Epithelial cell of proximal tubule (primary cell): ENCODE results near the gene KLK15. TPM values are rescaled to one million over a fixed set of nuclear protein-coding genes. Genes with fewer than 3 reads are reported as not detected.

Source experiments
- DNase-seq: peaks from one replicate; pipeline ENCODE4 v3.0.0-alpha.2; 2011; ENCODE audit warnings: low read depth
- H3K4me3 ChIP-seq: 2 replicates; pipeline ENCODE4 v1.5.1; 2011; ENCODE audit warnings: low read depth, mild to moderate bottlenecking, low read length
- total RNA-seq: library from RNA; depleted of rRNA; stranded (reverse); fragments of >200 nt; gene quantifications from 2 replicates; pipeline ENCODE4 v1.2.3, GENCODE V29; 2015
- TF ChIP-seq, protein P1 (sequence below): conservative IDR thresholded peaks from 2 replicates; pipeline ENCODE4 v1.5.1; 2012; ENCODE audit warnings: low read depth, mild to moderate bottlenecking, low read length

The KLK15 gene
- total RNA-seq, 1 donor from 2014 or later, result not detected

DNA sequence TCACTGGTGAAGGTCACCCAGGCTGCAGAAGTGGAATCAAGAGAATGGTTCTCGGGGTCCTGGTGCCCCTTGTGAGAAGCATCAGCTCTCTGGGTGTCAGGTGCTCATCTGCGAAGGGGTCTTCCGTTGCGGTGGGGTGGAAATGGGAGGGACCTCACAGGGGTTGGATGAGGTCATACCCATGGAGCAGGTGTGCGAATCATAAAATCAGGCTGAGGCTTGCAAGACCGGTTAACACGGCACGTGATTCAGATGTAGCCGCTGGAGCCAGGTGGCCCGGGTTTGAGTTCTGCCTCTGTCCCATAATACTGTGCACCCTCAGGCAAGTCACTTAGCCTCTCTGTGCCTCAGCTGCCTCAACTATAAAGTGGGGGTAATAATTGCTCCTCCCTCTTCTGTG lies 3.9 kb upstream of the KLK15 start:
- TF ChIP-seq, protein P1, sequence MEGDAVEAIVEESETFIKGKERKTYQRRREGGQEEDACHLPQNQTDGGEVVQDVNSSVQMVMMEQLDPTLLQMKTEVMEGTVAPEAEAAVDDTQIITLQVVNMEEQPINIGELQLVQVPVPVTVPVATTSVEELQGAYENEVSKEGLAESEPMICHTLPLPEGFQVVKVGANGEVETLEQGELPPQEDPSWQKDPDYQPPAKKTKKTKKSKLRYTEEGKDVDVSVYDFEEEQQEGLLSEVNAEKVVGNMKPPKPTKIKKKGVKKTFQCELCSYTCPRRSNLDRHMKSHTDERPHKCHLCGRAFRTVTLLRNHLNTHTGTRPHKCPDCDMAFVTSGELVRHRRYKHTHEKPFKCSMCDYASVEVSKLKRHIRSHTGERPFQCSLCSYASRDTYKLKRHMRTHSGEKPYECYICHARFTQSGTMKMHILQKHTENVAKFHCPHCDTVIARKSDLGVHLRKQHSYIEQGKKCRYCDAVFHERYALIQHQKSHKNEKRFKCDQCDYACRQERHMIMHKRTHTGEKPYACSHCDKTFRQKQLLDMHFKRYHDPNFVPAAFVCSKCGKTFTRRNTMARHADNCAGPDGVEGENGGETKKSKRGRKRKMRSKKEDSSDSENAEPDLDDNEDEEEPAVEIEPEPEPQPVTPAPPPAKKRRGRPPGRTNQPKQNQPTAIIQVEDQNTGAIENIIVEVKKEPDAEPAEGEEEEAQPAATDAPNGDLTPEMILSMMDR, result no peak
- H3K4me3 ChIP-seq, result no peak overlapping the region
- DNase-seq, result no peak

DNA sequence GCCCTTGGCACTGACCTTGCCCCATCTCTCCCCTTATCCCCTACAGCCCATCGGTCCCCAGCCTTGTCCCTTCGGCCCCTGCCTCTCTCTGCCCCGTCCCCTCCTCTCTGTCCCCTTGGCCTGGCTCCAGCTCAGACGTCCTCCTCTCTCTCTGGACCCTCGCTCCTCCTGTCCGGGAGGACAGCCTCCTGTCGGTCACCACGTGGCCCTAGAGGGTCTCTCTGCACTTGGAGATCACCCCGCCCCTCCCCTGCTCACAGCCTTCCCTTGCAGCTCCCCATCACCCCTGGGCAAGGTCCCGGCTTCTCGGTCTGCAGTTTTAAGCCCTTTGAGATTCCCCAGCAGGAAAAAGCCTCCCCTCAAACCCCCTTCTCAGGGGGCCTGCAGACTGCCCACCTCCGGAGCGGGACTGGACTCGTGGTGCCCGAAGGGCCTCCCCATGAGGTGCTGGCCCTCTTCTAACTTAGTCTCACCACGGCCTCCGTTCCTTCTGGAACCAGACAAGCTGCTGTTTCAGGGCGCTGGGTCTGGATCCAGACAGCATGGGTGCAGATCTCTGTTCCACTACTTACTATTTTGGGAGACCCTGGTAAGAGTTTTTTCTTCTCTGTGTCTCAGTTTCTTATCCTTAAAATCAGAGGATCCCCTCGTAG lies 3.3 kb upstream of the KLK15 start:
- no peak overlapping the region for H3K4me3 ChIP-seq
- TF ChIP-seq, protein P1, result no peak
- DNase-seq, result no peak

DNA sequence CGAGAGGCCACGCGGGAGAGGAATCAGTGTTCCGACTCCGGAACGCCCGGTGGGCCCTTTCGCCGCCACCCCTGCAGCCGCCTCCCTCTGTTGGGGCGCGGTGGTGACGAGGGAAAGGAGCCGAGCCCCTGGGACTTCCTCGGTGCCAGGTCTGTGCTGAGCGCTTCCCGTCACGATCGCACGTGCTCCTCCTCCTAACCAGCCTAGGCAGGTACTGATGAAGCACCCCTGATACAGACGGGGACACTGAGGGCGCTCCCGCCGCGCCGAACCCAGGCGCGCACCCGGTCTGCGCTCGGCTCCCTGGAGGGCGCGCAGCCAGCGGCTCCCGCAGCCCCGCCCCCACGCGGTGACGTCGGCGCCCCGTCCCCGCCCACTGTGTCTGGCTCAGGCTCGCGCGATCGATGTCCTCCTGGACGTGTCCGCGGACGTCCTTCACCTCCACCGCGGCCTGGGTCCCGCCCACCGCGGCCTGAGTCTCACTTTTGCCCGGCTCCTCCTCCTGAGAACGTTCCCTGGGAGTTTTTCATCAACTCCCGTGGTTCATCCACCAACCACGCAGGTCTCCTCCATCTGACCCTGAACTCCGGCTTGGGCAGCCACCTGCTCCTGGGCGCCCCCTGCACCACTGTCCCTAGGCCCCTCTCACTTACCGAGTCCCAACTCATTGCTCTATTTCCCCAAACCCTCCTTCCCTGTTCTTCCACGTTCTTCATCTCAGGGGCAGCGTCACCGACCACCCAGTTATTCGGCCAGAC lies 2.6 kb upstream of the KLK15 start:
- H3K4me3 ChIP-seq, result peak overlapping the region; percentile 68
- DNase-seq, result no peak

DNA sequence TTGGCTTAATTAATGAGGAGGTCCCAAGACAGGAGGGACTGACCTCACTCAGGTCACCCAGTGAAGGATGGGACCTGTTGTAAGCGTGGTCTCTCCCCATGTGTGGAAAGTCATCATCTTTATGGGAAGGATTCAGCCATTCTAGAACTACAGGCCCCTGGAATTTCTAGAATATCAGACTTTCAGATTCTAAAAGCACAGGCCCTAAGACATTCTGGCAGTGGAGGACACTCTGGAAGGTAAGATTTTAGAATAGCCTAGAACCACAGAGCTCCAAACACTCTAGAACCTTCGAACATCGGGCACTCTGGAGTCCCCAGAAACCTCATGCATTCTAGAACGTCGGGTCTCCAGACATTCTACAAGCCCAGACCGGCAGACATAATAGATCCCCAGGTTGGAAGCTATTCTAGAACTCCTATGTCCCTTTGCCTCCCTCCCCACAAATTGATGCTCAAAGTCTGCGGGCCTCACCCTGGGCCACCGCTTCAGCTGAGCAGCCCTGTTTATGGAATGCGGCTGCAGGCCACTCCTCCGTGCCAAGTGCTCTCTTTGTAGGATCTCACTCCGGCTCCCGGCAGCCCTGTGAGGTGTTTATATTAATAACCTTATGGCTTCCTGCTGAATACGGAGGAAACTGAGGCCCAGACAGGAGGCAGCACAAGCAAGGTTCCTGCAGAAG lies 1.9 kb upstream of the KLK15 start:
- H3K4me3 ChIP-seq, result peak overlapping the region; percentile 68
- TF ChIP-seq, protein P1, result no peak
- no peak for DNase-seq

More for the DNA sequence above, 2.6 kb upstream of the KLK15 start:
- TF ChIP-seq, protein P1, result no peak

DNA sequence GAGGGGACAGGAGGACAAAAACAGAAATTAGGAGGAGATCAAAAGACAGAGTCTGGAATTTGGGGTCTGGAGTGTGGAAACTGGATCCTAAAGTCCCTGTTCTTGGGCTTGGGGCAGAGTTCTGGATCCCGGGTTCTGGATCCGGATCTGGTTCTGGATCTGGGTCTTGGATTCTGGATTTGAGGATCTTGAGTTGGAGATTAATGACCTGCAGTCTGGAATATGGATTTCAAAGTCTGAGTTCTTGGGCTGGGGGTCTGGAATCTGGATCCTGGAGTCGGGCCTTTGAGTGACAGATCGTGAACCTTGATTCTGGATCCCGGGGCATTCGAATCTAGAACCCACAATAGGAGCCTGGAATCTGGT lies 411 bp upstream of the KLK15 start:
- no peak for DNase-seq
- TF ChIP-seq, protein P1, result no peak
- H3K4me3 ChIP-seq, result no peak overlapping the region

DNA sequence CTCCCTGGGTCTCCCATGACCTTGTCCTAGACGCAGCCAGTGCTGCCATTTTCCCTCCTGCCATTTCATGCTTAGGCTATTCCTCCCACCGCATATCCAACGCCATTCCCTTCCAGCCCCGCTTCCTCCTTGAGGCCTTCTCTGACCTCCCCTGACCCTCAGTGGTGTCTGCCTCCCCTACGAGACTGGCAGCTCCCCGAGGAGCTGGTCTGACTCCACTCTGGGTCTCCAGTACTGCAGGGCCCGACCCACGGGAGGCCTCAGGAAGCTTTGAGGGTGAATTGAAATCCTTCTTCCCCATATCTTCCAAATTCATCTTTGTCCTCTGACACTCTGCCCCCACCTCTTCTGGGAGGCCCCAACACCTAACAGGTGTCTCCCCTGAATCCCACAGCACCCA lies 708 bp downstream of the KLK15 start:
- TF ChIP-seq, protein P1, result no peak
- DNase-seq, result no peak

More for the DNA sequence above, 708 bp downstream of the KLK15 start:
- H3K4me3 ChIP-seq, result no peak overlapping the region
